Fibroblast of peridontal ligament (primary cell): ENCODE measurements around the gene SLC26A5.
A peak's percentile ranks its signal among the peaks of the same experiment; 100 is the strongest.
"Not testable (repeated sequence)": the region's sequence is repeated elsewhere in the genome, so short reads cannot be mapped to it uniquely, and the experiment has no call there.

Experiments
- DNase-seq: peaks from one replicate; pipeline ENCODE4 v3.0.0-alpha.2; 2010; ENCODE audit errors: extremely low read depth

SLC26A5 gene

DNA sequence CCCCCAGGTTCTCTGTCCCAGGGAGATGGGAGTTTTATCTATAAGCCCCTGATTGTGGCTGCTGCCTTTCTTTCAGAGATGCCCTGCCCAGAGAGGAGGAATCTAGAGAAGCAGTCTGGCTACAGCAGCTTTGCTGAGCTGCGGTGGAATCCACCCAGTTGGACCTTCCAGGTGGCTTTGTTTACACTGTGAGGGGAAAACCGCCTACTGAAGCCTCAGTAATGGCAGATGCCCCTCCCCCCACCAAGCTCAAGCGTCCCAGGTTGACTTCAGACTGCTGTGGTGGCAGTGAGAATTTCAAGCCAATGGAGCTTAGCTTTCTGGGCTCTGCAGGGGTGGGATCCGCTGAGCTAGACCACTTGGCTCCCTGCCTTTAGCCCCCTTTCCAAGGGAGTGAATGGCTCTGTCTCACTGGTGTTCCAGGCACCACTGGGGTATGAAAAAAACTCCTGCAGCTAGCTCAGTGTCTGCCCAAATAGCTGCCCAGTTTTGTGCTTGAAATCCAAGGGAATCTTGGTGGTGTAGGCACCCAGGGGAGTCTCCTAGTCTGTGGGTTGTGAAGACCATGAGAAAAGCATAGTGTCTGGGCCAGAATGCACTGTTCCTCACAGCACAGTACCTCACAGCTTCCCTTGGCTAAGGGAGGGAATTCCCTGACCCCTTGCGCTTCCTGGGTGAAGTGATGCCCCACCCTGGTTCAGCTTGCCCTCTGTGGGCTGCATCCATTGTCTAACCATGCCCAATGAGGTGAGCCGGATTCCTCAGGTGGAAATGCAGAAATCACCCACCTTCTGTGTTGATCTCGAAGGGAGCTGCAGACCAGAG, 40.0 kb downstream of the SLC26A5 start:
- DNase-seq, result not testable (repeated sequence)

DNA sequence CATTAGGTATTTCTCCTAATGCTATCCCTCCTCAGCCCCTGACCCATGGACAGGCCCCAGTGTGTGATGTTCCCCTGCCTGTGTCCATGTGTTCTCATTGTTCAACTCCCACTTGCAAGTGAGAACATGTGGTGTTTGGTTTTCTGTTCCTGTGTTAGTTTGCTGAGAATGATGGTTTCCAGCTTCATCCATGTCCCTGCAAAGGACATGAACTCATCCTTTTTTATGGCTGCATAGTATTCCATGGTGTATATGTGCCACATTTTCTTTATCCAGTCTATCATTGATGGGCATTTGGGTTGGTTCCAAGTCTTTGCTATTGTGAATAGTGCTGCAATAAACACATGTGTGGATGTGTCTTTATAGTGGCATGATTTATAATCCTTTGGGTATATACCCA, 46.3 kb downstream of the SLC26A5 start:
- DNase-seq, result not testable (repeated sequence)

DNA sequence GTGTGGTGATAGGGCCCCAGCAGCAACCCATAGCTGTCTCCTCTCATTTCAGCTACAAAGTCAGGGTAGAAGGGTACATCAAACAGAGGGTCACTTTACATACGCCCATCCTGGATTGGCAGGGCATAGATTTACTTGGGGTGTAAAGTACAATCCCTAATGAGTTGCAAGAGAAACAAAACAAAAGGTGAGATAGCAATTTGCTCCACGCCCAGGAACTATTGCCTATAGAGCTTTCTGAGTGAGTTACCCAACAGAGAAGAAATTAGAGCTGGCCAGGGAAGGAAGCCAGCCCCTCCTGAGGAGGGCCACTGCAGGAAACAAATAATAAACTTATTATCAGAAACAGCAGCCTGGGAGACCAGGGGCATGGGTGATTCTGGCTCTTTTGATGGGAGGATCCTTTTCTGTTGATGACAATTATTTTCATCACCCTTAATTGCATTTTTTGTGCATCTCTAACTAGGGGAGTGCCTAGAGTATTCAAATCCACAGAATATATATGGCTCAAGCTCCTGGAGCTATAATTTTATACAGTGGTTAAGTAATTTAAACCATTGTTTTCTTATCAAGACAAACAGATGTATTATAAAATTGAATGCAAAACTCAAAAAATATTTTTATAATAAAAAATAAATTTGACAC, 47.4 kb downstream of the SLC26A5 start:
- no peak for DNase-seq

DNA sequence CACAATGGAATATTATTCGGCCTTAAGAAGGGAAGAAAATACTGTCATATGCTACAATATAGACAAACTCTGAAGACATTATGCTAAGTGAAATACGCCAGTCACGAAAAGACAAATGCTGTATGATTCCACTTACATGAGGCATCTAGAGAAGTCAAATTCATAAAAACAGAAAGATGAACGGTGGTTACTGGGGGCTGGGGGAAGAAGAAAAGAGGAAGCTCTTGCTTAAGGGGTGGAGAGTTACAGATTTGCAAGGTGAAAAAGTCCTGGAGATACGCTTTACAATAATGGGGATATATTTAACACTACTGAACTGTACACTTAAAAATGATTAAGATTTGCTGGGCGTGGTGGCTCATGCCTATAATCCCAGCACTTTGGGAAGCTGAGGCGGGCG, 49.5 kb downstream of the SLC26A5 start:
- no peak for DNase-seq

DNA sequence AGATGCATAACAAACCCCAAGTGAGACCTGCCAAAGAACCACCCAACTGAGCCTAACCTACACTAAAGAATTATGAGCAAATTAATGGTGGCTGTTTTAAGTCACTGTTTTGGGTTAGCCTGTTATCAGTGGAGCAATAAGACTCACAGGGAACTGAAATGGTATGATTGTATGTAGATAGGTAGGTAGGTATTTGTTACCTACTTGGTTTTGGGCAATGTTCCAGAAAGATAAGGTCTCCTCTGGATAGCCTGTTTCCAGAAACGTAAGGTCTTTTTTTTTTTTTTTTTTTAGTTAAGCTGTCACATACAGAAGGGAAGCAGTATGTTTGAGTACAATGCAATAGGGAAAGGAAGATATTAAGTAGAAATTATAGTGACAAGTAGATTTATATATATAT, 50.9 kb downstream of the SLC26A5 start:
- DNase-seq, result no peak

DNA sequence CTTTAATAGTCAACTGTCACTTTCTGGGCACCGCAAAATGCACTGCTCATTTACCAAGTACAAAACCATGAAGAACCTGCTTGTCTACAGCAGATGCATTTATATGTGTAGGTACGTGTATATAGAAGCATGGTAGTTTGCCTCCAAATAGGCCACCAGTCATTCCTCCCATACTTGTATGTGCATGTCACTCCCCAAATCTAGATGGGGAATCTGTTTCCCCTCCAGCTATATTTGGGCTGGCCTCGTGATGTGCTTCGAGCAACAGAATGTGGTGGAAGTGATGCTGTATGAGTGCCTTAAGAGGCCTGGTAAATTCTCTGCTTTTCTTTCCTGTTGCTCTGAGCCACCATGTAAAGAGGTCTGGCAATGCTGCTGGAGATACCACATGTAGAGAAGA, 51.4 kb downstream of the SLC26A5 start:
- no peak for DNase-seq

DNA sequence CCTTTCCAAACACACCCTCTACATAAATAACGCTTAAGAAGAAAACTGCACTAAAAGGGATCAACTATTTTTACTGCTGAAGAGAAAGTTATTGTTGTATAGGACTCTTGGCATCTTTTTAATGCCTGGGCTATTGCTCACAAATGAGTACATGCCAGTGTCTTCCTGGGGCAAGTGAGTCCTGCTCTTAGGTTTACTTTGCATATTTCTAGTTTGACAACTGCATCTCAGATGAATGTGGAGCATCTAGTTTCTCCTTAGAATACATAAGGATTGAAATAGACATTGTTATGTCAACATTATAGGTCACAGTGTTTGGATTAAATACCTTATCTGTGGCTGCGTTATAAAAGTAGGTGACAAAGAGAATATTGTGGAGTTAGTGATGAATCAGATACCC, 54.0 kb downstream of the SLC26A5 start:
- DNase-seq, result no peak

DNA sequence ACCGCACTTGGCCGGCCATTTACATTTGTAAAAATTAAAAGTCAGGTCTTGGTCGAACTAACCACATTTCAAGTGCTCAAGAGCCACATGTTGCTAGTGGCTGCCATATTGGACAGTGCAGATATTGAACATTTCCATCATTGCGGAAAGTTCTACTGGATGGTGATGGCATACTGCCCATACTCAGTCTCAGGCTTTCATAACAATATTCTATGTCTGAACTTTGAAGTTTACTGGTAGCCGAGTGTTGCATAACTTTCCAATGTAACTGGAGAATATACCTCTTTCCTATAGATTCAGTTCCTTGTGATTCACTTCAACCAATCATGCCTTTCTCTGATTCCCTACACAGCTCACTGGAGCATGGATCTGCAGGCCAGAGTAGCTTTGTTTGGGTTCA, 54.9 kb downstream of the SLC26A5 start:
- no peak for DNase-seq

DNA sequence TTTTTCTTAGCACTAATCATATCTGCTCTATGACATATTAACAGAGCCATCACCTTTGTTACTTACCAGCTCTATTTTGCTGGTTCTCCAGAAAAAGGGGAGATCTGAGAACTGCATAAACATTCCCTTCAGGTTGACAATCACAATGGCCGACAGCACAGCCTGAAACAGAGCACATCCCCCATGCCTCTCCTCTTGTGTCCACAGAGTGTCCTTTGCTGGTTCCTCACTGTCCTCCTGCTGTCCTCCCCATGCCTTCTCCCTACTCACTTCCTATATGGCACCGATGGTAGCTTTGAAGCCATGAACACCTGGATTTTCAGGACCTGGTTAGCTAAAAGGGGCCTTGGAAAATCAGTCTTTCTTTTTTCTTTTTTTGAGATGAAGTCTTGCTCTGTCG, 56.7 kb downstream of the SLC26A5 start:
- DNase-seq, result no peak

DNA sequence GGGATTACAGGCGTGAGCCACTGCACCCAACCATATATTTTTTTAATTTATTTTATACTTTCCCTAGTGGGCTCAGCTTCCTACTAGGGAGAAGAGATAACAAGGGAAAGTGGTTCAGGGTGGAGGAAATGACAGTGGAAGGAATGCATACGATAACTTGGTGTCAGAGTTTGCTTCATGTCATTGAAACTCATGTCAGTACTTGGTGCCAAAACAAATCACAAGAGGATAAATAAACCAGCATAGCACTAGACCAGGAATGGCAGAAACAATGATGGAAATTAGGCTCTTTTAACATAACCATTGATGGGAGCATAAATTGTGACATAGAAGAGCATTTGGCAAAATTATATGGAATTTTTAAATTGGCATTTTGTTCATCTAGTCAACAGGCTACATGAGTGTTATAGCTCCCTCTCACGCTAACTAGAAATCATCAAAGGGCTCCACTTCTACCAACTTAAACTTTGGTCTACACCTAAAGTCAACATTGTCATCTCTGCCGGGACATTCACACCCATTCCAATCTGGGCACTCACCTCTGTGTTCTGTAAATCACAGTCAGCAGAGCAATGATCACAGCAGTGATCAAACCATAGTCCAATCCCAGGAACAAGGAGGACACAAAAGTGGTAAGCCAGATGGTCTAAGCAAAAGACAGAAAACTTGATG, 57.4 kb downstream of the SLC26A5 start:
- no peak for DNase-seq

DNA sequence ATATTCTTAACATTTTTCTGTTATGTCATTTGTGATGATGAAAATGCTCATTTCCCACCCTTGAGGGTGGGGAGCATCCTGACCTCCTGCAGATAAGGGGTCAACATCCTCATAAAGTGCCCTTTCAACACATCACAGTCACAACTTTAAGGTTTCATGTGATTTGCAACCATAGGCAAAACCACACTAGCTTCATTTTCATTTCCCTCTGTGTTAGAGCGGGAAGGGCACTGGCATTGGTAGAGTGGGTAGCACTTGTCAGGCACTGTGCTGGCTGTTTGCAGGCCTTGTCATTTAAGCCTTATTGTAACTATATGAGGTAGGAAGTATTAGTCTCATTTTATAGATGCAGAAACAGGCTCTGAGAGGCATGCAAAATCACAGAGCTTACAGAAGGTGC, 58.8 kb downstream of the SLC26A5 start:
- no peak for DNase-seq

DNA sequence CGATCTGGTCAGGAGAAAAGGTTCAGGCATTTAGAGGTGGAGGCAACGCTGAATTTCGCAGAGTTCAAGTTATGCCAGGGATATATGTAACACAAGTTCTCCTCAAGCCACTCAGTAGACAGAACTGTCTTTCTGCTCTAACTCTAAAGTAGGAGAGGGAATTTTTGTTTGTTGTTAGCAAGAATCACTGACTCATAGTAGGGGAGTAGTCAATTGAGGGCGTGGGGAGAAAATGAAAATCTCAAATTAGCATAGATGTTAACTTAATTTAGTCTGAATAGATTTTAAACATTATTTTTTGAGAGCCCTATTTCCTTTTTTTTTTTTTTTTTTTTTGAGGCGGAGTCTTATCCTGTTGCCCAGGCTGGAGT, 64.0 kb downstream of the SLC26A5 start:
- no peak for DNase-seq

DNA sequence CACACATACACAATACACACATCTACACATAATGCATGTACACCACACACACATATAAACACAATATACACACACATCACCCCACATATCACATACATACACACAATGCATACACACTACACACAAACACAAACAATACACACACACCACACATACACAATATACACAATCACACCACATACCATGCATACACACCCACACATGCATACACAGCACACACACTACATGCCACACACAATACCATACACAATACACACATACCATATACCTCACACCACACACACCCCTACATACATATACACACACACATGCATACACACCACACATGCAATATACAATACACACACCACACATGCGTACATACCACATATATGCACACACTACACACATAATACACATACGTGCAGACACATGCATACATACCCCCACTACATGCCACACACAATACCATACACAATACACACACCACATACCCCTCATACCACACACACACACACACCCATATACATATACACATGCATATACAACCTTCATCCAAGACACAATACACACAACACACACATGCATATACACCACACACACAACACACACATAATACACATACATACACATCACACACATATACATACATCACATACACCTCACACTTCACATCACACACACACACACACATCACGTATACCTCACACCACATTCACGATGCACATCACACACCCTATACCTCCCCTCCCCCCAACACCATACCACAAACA, 64.6 kb downstream of the SLC26A5 start:
- DNase-seq, result no peak

DNA sequence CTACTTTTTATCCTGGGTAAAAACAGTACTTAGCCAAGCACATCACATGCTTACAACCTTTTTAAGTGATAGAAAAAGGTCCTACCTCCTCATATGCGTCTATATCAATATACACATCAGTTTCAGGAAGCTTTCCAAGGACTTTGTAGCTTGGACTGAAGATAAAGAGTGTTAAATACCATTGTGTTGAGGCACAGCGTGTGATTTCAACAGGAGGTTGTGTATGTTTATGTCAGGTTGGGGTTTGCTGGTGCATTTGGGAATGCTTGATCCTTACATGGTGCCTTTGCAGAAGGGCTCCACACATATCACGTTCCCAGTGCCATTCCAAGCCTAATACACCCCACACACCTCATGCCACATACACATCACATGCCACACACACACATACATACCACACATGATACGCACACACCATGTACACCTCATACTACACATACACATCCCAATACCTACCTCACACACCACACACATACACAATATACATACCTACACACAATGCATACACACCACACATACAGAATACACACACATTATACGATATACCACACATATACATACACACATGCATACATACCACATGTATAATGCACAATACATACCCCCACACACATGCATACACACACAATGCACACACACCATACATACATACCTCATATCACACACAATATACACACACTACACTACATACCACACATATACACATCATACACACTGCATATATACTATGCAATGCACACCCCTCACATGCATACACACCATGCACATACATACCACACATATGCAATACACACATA, 65.4 kb downstream of the SLC26A5 start:
- no peak for DNase-seq

DNA sequence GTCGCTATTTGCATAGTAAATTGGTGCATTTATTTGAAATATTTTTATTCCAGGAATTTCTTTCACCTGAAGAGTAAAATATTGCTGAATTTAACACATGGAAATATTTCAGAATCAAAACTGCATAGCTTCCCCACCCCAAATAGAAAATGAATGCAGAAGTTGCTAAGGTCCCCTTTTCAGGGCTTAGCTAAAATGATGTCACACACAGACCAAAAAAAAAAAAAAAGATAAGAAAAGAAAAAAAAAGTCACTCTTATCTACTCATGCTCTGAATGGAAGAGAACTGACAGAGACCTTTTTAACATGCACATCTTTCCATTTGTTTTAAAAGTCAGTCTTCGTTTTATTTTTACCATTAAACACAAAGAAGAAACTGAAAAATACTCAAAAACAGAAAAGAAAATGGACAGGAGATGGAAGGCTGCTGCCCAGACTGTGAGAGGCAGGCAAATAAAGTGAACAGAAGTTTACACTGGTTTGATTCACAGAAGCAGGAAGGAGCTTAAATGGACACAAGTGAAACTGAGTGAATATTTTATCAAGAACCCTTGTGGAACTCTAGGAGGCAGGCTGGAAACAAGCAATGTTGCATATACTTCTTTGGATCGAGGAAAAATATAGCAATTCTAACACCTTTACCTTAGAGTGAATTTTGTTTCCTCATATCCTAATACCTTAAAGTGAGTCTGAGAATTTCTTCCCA, 66.6 kb downstream of the SLC26A5 start:
- DNase-seq, result peak; percentile 3

DNA sequence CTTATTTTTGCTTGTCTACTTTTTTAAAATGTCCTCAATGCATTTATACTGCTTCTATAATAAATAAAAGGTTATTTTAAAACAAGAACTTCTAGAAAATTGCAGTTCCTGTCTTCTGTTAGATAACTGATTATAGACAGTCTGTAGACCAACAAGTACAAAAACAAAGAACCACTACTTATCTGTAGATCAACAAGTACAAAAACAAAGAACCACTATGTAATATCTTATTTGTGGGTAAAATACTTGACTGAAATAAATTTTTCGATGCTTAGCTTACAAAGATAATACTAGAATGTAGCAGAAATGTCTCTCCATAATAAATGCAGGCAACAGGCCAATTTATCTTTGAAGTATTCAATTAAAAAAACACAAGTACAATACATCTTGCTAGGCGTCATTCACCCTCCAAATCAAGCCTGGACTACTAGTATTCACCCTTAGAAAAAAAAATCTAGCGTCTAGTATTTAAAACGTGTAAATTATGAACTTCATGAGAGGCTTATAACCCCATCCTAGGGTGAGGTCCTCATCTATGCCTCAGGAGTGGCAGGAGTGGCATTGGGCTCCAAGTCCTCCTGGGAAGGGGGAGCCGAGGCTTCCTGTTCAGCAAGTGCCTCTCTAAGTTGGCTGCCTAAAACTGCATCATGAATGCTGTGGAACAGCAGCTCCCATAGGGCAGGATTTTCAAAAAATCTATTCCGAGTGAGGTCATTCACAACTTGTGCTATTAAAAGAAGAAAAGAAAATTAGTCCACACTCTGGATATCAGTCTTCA, 72.0 kb downstream of the SLC26A5 start:
- DNase-seq, result no peak

DNA sequence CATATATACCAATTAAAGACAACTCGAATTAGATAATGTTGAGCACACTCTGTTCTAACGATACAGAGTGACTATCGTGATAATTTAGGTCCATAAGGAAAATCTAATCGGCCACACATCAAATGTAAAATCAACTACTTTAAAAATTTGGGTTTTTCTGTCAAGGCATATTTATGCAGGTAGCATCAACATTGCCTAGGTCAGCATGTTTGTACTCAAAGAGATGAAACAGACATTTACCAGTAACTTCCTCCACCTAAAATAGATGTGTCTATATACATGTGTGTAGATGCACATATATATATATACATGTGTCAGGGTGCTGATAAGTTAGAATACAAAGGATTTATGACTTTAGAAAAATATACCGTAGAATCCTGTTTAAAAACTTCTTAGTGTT, 76.6 kb downstream of the SLC26A5 start:
- no peak for DNase-seq

DNA sequence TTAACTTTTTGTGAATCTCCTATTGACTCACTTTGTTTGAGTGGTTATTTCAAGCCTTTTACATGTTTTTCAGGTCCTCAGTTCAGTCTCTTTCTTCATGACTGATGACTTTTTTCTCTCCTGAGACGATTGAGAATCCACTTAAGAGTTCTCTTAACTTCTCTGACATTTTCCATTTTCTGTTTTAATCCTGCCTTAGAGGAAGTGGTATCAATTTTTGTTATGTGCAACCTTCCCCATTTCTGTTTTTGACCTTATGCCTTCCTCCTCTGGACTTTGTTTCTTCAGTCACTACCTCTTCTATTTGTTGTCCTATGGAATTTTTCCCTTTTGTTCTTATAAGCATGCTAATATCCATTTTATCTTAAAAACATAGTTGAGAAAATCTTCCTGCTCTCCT, 96.2 kb downstream of the SLC26A5 start:
- DNase-seq, result no peak

DNA sequence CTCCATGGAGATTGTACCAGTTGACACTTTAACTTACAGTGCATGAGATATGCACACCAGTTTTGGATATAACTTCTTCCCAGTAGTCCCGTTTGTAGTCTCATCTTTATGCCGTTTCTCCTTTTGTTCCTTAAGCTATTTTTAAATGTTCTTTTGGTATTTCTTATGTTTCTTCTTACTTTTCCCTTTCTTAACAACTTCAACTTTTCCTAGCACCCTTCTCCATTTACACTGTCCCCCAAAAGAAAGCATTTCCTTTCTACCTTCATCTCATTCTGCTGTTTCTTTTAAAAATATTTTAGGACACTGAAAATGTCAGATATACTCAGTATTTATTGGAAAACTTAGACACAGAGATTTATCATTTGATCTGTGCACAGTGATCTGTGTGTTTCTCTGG, 97.0 kb downstream of the SLC26A5 start:
- no peak for DNase-seq

DNA sequence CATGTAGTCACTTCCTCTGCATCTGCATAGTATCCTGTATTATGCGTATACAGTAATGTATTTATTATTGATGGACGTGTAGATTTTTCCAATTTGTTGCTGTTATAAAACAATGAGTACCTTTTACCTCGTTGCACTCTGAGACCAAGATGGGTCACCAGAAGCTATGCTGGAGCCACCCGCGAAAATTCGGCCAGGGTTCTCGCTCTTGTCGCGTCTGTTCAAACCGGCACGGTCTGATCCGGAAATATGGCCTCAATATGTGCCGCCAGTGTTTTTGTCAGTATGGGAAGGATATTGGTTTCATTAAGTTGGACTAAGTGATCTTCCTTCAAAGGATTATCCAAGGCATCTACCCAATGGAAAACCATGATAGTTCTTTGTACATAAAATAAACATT, 97.6 kb downstream of the SLC26A5 start:
- DNase-seq, result no peak
